HUDEP-2 (cell line): ENCODE data around the gene TNNI3K.
"Not testable (repeated sequence)": the region's sequence is repeated elsewhere in the genome, so short reads cannot be mapped to it uniquely, and the experiment has no call there.

Experiments used
- DNase-seq, 76 experiments: peaks; one replicate each; lab custom pipeline; 2025; ENCODE audit not compliant: unreplicated experiment in 76 of 76; lab: John Stamatoyannopoulos, UW

TNNI3K gene

DNA sequence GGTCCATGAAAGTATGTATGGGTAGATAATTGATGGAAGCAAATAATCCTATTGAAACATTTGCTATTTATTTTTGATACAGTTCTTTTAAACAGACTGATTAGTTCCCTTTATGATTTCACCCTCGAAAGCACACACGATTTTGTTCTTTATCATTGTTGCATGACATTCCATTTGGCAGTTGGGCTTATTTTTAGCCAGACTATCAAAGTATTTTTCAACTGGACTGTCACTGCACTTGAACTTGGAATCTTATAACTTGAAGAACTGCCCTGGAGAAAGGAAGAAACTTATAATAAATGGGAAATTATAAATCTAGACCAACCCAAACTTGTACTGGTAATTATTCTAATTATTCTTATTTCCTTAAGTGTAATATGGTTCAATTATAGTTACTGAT, at the start of gene TNNI3K:
Gene TNNI3K, plus strand, starts transcription at position 235 of the 400 bp plus-strand sequence. Its CDS starts 65 bp downstream, at position 300.
- no peak for DNase-seq

DNA sequence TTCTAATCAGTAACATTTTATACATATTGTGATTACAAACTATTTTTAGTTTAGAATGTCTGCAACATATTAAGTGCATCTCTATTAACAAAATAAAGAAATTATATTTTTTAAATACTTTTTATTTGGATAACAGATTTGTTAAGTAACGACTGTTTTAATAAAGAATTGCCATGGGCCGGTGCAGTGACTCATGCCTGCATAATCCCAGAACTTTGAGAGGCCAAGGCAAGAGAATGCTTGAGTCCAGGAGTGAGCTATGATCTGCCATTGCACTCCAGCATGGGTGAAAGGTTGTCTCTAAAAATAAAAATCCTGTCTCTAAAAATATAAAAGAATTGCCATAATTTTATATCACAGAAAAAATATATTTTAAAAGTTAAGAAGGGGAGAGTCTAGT, 41.3 kb upstream of the TNNI3K start:
- DNase-seq = no peak

DNA sequence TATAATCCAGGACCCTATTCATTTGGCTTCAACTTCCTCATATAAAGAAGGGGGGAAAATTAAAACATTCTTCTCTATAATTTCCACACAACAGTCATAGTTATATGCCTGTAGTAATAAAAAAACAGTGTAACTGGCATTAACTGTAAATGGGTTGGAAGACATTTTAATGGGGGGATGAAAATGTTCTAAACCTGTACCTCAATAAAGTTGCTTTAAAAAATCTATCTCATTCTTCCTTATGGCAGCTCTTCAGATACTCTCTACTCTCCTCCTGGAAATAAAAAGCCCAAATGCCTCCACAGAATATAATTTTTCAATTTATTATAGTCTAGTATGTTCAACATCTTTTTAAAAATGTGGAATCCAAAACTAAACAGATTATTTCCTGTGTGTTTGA, 39.8 kb upstream of the TNNI3K start:
- no peak for DNase-seq

DNA sequence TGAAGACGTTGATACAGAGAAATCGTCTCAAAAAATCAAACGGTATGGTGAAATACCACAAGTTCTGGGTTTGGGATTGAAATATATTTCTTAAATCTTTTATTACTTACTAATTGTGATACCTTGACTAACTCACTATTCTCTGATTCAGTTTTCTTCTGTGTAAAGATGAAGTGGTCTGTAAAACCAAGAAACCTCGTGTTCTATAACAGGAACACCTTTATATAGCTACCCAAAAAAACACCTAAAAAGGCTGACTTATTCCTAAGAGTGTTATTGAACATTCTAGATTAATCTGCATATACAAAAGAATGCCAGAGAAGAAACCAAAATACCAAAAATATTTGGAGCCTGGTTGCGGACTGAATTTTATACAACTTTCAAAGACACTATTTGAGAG, 37.9 kb upstream of the TNNI3K start:
- DNase-seq = no peak

DNA sequence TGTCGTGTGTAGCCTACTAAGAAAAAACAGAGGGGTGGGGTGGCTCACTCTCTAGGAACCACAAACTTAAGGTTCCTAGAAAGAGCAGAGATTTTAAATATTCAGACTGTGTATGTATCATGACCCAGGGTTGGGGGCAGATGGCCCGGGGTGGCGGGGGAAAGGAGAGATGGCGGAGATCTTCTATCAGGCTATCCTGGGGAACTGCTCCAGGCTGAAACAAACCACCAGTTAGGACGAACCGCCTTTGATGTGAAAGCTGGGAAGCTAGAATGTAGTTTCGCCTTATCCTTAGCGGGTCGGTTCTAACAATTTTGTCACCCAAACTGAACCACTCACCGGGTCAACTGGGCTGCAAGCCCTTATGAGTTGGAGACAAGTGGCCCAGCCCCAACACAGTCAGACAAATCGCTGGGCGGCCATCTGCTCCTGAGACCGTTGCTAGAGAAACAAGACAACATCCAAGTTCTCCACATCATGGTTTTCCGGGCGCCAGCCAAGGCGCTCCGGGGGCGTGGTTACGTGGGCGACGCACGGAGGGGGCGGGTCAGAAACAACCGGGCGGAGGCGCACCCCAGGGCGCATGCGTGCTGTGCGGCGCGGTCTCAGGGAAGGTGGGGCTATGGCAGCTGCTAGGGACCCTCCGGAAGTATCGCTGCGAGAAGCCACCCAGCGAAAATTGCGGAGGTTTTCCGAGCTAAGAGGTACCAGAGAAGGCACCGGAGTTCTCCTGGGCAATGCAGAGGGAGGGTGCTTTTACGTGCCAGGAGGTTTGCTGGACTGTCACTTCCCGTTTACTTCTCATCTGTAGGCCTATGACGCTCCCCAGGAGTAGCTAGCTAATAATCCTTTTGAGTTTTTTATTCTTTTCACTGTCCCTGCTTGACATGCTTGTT, 37.3 kb upstream of the TNNI3K start, which contains the start of the genes FPGT and LRRIQ3:
Gene FPGT, plus strand, starts transcription at position 586 of the 896 bp plus-strand sequence. Its CDS starts 37 bp downstream, at position 623.
Gene LRRIQ3, minus strand, starts transcription at position 520 of the 896 bp plus-strand sequence. CDS start 14,492 bp downstream, outside the sequence.
- peak; percentile 12 to 96 (median 88) for DNase-seq

DNA sequence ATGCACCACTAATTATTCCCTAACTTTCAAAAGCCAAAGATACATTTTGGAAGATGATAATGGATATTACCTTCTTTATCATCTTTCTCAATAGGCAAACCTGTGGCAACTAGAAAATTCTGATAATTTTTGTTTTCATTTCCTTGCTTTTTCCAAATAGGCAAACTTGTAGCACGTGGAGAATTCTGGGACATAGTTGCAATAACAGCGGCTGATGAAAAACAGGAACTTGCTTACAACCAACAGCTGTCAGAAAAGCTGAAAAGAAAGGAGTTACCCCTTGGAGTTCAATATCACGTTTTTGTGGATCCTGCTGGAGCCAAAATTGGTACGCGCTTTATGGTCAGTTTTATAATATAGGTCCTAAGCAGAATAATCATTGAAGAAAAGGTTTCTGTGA, 35.7 kb upstream of the TNNI3K start:
- DNase-seq = peak in 9 of 76 experiments; percentile 1 to 29 (median 10)

DNA sequence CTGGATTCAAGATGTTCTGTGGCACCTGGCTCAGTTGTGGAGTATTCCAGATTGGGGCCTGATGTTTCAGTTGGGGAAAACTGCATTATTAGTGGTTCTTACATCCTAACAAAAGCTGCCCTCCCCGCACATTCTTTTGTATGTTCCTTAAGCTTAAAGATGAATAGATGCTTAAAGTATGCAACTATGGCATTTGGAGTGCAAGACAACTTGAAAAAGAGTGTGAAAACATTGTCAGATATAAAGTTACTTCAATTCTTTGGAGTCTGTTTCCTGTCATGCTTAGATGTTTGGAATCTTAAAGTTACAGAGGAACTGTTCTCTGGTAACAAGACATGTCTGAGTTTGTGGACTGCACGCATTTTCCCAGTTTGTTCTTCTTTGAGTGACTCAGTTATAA, 29.9 kb upstream of the TNNI3K start:
- DNase-seq = no peak

- DNase-seq = no peak
Observed at GRCh38 chr1:74215229-74215628, 20.0 kb upstream of the TNNI3K start.

GRCh38 chr1:74222701-74223100, 12.5 kb upstream of the TNNI3K start:
- no peak for DNase-seq

DNA sequence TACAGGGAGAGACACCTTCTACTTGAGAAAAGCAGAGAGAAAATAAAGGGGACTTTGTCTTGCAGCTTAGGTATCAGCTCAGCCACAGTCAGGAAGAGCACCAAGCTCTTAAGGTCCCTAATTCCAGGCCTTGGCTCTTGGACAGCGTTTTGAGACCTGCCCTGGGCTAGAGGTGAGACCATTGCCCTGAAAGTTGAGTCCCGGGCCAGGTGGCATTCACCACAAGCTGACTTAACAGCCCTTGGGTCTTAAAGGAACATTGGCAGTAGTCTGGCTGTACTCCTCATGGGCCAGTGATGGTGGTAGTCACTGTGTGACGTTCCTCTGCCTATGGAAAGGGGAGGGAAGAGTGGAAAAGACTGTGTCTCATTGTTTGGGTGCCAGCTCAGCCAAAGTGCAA, 11.7 kb upstream of the TNNI3K start:
- DNase-seq = no peak

DNA sequence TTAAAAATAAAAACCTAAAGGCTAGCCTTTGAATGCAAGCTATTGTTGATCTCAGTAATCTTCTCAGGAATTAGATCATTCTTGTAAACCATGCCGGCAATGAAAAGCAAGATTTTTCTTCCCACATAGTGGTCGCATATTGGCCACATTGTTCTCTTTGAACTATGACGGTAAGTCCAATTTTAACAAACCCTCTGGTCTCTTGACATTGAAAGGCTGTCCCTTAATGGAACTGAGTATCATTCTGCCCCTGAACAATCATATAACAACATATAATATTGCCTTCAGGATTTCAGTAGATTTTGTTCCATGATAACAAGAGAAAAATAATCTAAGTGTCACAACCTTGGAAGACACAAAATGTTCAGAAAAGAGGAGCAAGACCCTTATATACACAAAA, 1.3 kb downstream of the TNNI3K start:
- no peak for DNase-seq

GRCh38 chr1:74237035-74237434, 1.8 kb downstream of the TNNI3K start:
- no peak for DNase-seq

DNA sequence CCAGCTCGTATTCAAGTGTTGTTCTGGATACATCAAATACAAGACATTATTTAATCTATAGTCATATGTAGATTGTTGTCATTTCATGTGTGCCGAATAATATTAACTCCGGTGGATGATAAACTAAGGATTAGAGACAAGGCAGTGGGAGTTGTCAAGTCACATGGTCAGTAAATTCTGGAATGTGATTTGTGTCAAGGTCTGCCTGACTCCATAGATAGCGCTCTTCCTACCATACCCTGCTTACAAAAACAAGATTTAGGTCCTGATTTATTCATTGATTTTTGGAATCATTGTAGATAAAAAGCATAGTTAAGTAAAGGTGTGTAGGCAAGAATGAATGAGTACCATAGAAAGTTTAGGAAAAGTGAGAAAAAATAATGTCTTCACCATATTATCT, 2.6 kb downstream of the TNNI3K start:
- DNase-seq = no peak

DNA sequence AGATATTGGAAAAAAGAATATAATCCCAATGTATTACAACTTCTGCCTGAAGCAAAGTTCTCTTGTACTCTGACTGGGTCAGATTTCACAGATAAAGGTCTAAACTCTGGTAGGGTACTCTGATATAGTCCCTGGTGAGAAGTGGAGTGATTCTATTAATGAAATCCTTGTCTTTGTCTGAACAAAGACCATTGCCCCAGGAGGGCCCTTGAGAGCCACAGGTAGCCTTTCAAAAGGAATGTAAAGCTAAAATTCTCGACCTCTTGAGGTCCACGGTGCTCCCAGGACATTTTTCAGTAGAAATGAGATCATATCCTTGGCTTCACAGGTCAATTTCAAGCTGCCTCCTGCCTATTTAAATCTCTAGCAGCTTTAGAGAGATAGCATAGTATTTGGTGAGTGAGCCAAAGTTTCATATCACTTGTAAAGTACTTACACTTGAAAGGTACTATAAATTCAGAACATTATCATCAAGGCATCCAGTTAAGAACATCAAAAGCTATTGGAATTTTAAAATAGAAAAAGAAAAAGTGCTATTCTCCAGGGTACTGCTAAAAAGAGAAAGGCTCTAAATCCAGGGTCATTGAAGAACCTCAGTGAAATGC, 10.1 kb downstream of the TNNI3K start:
- no peak for DNase-seq

- DNase-seq = no peak
Observed at GRCh38 chr1:74246315-74246714, 11.1 kb downstream of the TNNI3K start.

DNA sequence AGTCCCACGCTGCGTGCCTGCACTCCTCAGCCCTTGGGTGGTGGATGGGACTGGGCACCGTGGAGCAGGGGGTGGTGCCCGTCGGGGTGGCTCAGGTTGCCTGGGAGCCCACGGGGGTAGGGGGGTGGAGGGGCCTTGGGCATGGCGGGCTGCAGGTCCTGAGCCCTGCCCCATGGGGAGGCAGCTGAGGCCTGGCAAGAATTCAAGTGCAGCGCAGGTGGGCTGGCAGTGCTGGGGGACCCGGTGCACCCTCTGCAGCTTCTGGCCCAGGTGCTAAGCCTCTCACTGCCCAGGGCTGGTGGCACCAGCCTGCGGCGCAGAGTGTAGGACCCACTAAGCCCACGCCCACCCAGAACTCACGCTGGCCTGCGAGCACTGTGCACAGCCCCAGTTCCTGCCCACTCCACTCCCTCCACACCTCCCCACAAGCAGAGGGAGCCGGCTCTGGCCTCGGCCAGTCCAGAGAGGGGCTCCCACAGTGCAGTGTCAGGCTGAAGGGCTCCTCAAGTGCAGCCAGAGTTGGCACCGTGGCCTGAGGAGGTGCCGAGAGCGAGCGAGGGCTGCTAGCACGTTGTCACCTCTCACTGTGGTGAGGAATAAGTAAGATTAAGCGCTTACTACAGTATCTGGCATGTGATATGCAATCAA, 12.8 kb downstream of the TNNI3K start:
- no peak for DNase-seq

DNA sequence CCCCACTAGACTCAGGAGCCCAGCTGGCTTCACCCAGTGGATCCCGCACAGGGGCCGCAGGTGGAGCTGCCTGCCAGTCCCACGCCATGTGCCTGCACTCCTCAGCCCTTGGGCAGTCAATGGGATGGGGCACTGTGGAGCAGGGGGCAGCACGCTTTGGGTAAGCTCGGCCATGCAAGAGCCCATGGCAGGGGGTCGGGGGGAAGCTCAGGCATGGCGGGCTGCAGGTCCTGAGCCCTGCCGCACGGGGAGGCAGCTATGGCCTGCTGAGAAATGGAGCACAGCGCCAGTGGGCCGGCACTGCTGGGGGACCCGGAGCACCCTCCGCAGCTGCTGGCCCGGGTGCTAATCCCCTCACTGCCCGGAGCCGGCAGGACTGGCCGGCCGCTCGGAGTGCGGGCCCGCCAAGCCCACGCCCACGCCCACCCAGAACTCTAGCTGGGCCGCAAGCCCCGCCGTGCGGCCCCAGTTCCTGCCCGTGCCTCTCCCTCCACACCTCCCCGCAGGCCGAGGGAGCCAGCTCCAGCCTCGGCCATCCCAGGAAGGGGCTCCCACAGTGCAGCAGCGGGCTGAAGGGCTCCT, 18.1 kb downstream of the TNNI3K start:
- DNase-seq = not testable (repeated sequence)

DNA sequence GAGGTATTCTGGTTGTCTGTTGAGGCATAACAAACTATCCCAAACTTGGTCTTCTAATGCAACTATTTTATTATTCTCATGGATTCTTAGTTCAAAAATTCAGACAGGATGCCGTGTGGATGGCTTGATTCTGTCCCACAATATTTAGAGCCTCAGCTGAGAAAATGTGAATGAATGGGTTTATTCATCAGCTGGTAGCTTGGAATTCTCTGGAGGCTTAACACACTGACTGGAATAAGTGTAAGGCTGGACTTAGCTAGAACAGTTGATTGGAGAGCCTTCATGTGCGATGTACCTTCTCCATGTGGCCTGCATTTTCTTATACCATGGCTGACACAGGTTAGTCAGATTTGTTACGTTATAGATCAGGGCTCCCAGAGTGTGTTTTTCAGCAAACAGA, 30.8 kb downstream of the TNNI3K start:
- no peak for DNase-seq

DNA sequence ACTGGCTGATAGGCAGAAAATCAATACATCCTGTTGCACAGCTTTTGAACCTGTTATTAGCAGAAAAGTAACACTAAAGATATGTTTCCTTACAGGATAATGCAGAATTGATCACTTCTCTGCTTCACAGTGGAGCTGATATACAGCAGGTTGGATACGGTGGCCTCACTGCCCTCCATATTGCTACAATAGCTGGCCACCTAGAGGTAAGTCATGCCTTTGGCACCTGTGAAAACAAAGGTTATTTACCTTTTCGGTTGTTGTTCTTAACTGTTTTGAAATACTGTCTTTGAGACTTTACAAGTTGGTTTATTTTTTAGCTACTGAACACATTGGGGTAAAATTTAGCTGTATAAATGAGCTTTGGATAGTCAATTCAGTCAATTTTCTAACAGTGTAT, 36.3 kb downstream of the TNNI3K start:
- no peak for DNase-seq

DNA sequence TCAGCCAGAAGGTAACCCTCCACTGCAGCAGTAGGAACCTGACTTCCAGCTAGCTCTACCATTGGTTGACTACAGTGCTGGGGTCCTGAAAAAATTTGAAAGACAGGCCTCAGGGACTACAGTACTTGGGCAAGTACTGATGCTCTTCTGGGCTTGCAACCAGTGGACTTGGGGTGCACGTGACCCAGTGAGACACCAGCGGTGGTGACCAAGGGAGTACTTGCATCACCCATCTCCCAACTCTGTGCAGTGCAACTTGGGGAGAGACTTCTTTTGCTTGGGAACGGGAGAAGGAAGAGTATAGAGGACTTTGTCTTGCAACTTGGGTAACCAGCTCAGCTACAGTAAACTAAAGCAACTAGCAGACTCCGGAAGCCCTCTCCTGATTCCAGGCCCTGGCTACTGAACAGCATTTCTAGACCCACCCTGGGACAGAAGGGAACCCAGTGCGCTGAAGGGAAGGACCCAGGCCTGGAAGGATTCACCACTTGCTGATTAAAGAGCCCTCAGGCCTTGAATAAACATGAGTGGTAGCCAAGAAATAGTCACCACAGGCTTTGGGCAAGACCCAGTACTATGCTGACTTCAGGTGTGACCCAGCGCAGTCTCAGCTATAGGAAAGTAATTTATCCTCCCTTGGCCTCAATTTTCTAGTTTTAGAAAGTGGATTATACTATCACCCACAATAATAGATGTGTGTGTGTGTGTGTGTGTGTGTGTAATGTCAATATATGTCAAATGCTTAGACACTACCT, 45.6 kb downstream of the TNNI3K start:
- no peak for DNase-seq
